Activated CD8-positive, alpha-beta memory T cell treated with anti-CD3 and anti-CD28 coated beads, Interleukin-2, amount 50 U/mL, for 24 hours (primary cell): ENCODE measurements around the gene DCP1B.

Experiments
- DNase-seq: peaks from one replicate; pipeline ENCODE4 v3.0.0-alpha.2; 2020; ENCODE audit errors: extremely low read depth

The DCP1B gene

GRCh38 chr12:1919763-1920162, 84.5 kb downstream of the DCP1B start:
- DNase-seq = no peak

- DNase-seq = no peak
Measured at GRCh38 chr12:1919284-1919683, 85.0 kb downstream of the DCP1B start.

GRCh38 chr12:1918884-1919236, 85.4 kb downstream of the DCP1B start:
- no peak for DNase-seq

GRCh38 chr12:1918081-1918883, 86.0 kb downstream of the DCP1B start, which contains the start of gene CACNA2D4:
Gene CACNA2D4, minus strand, starts transcription at chr12:1918652. Its CDS starts 179 bp downstream, at chr12:1918473.
- no peak for DNase-seq

- no peak for DNase-seq
Measured at GRCh38 chr12:1917172-1918070, 86.8 kb downstream of the DCP1B start.

GRCh38 chr12:1916371-1917171, 87.7 kb downstream of the DCP1B start:
- DNase-seq = no peak

- DNase-seq = no peak
Measured at GRCh38 chr12:1915082-1915968, 88.9 kb downstream of the DCP1B start.

- no peak for DNase-seq
Measured at GRCh38 chr12:1914114-1914911, 89.9 kb downstream of the DCP1B start.

- no peak for DNase-seq
Measured at GRCh38 chr12:1913377-1914113, 90.7 kb downstream of the DCP1B start.

GRCh38 chr12:1912580-1913376, 91.5 kb downstream of the DCP1B start:
- DNase-seq = no peak

- DNase-seq = no peak
Measured at GRCh38 chr12:1911598-1912575, 92.4 kb downstream of the DCP1B start.

GRCh38 chr12:1910468-1910867, 93.8 kb downstream of the DCP1B start:
- no peak for DNase-seq

GRCh38 chr12:1908758-1909157, 95.5 kb downstream of the DCP1B start:
- no peak for DNase-seq

GRCh38 chr12:1907652-1908611, 96.3 kb downstream of the DCP1B start:
- no peak for DNase-seq

- DNase-seq = no peak
Measured at GRCh38 chr12:1906579-1906978, 97.7 kb downstream of the DCP1B start.

GRCh38 chr12:1904875-1905274, 99.4 kb downstream of the DCP1B start:
- no peak for DNase-seq
